ENCODE measurements around the gene FEM1A.

DNA sequence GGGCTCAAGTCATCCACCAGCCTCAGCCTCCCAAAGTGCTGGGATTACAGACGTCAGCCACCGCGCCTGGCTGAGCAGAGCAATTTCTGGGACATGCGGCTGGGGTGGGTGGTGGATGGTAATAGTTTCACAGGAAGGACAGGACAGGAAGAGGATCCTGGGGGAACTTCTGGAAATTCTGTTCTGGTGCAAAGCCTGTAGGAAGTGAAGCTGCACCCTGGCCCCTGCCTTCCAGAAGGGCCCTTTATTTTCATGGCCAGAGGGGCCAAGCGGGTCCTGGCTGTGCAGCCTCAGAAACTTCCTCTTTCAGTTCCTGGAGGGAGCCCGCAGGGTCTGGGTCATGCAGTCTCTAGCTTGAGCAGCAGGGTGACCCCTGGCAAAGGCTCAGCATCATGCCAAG is 15.7 kb downstream of the FEM1A start:
- TF ChIP-seq TEAD4 (IDR thresholded peaks at IDR 0.05): no peak
- TF ChIP-seq RAD21 (IDR thresholded peaks at IDR 0.05; ENCODE audit: low read depth): no peak
- TF ChIP-seq EP300 (IDR thresholded peaks at IDR 0.05; ENCODE audit: borderline replicate concordance): no peak
- TF ChIP-seq TCF12 (IDR thresholded peaks at IDR 0.05; ENCODE audit: low read depth): no peak
- TF ChIP-seq EGR1 (IDR thresholded peaks at IDR 0.05): no peak
- TF ChIP-seq USF1 (IDR thresholded peaks at IDR 0.05): no peak
- TF ChIP-seq NFIC (IDR thresholded peaks at IDR 0.05): no peak
- no peak for TF ChIP-seq TAF1 (IDR thresholded peaks at IDR 0.05; ENCODE audit: low read depth)
- no peak for TF ChIP-seq REST (IDR thresholded peaks at IDR 0.05; ENCODE audit: low read depth)
